Tibial nerve (tissue), 4 donors: ENCODE measurements around the gene COMTD1.

Source experiments
- EP300 ChIP-seq, 2 donors: sonication (generic); formaldehyde crosslinking; IDR thresholded peaks; one replicate each; pipeline ENCODE4 v1.6.1; 2017; ENCODE audit warnings: antibody characterized with exemption in 2 of 2, mild to moderate bottlenecking in 1 of 2
- POLR2A ChIP-seq, 2 donors: fragments of 450-650 bp; IDR thresholded peaks; one replicate each; pipeline ENCODE4 v1.6.1; 2017; ENCODE audit warnings: antibody characterized with exemption in 2 of 2, mild to moderate bottlenecking in 2 of 2, moderate library complexity in 2 of 2
- TF ChIP-seq, protein P1 (sequence below), 5 experiments: fragments of 200-600 bp in 3 of 5; fragments of 450-650 bp in 2 of 5; sonication (generic) in 3 of 5; IDR thresholded peaks; one replicate each; pipeline ENCODE4 v1.5.1; 2016 to 2019; ENCODE audit warnings: antibody characterized with exemption in 5 of 5, mild to moderate bottlenecking in 3 of 5, moderate library complexity in 2 of 5

DNA sequence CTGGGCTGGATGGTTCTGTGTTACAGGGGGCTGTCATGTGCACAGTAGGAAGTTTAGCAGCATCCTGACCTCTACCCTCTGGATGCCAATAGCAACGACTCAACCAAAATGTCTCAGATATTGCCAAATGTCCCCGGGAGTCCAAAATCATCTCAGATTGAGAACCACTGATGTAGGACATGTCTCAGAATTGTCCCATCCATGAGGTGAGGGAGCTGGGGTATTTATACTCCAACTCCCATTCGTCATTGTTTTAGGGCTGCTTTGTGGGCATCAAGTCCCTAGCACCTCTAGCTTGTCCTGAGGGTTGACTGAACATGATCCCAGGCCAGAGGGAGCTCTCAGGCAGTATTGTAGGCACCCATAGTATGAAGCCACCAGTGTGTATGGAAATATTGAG, 25.2 kb upstream of the COMTD1 start:
- TF ChIP-seq, protein P1, sequence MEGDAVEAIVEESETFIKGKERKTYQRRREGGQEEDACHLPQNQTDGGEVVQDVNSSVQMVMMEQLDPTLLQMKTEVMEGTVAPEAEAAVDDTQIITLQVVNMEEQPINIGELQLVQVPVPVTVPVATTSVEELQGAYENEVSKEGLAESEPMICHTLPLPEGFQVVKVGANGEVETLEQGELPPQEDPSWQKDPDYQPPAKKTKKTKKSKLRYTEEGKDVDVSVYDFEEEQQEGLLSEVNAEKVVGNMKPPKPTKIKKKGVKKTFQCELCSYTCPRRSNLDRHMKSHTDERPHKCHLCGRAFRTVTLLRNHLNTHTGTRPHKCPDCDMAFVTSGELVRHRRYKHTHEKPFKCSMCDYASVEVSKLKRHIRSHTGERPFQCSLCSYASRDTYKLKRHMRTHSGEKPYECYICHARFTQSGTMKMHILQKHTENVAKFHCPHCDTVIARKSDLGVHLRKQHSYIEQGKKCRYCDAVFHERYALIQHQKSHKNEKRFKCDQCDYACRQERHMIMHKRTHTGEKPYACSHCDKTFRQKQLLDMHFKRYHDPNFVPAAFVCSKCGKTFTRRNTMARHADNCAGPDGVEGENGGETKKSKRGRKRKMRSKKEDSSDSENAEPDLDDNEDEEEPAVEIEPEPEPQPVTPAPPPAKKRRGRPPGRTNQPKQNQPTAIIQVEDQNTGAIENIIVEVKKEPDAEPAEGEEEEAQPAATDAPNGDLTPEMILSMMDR (IDR thresholded peaks at IDR 0.05), result no peak
- TF ChIP-seq POLR2A (IDR thresholded peaks at IDR 0.05) (no peak), EP300 (IDR thresholded peaks at IDR 0.05) (no peak)
